Measurements from ENCODE around the gene AP1G2.
A peak's percentile ranks its signal among the peaks of the same experiment; 100 is the strongest.

DNA sequence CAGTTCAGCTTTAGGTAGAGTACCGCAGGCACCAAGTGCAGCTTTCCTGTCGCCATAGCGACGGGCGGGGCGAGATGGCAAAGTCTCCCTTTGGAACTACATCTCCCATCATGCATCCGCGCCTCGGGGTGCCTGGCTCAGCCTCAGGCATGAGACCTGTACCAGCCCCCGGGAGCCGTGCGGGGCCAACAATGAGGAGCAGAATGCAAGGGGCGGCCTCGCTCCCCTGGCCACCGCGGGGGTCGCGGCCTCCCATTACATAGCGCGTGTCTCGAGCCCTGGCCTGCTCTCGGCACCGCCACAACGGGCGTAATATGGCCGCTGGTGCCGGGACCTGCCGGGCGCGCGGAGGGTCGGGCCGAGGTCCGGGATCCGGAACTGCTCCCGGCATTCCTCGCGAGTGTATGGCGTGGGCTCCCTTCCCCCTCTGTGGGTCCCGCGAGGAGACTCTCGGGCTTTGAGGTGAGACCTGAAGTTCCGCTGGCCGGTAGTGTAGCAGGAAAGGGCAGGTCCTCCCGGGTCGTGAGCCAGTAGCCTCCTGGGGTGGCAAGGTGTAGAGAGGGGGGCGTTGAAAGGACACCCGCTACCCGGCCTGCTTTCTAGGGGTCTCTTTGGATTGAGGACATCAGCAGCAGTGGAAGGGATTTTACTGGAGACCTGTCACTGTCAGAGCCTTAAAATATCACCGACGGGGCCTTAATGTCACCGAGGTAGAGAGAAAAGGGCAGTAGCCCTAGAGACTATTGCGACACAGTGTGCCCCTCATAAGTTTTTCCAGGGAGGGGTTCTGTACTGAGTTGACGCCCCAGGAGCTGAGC, 11.5 kb downstream of the AP1G2 start, which contains the start of gene THTPA:
- TF ChIP-seq, protein P1, sequence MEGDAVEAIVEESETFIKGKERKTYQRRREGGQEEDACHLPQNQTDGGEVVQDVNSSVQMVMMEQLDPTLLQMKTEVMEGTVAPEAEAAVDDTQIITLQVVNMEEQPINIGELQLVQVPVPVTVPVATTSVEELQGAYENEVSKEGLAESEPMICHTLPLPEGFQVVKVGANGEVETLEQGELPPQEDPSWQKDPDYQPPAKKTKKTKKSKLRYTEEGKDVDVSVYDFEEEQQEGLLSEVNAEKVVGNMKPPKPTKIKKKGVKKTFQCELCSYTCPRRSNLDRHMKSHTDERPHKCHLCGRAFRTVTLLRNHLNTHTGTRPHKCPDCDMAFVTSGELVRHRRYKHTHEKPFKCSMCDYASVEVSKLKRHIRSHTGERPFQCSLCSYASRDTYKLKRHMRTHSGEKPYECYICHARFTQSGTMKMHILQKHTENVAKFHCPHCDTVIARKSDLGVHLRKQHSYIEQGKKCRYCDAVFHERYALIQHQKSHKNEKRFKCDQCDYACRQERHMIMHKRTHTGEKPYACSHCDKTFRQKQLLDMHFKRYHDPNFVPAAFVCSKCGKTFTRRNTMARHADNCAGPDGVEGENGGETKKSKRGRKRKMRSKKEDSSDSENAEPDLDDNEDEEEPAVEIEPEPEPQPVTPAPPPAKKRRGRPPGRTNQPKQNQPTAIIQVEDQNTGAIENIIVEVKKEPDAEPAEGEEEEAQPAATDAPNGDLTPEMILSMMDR (IDR thresholded peaks at IDR 0.05; ENCODE audit: insufficient read depth, low read length): no peak
- TF ChIP-seq, protein P2, sequence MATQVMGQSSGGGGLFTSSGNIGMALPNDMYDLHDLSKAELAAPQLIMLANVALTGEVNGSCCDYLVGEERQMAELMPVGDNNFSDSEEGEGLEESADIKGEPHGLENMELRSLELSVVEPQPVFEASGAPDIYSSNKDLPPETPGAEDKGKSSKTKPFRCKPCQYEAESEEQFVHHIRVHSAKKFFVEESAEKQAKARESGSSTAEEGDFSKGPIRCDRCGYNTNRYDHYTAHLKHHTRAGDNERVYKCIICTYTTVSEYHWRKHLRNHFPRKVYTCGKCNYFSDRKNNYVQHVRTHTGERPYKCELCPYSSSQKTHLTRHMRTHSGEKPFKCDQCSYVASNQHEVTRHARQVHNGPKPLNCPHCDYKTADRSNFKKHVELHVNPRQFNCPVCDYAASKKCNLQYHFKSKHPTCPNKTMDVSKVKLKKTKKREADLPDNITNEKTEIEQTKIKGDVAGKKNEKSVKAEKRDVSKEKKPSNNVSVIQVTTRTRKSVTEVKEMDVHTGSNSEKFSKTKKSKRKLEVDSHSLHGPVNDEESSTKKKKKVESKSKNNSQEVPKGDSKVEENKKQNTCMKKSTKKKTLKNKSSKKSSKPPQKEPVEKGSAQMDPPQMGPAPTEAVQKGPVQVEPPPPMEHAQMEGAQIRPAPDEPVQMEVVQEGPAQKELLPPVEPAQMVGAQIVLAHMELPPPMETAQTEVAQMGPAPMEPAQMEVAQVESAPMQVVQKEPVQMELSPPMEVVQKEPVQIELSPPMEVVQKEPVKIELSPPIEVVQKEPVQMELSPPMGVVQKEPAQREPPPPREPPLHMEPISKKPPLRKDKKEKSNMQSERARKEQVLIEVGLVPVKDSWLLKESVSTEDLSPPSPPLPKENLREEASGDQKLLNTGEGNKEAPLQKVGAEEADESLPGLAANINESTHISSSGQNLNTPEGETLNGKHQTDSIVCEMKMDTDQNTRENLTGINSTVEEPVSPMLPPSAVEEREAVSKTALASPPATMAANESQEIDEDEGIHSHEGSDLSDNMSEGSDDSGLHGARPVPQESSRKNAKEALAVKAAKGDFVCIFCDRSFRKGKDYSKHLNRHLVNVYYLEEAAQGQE (IDR thresholded peaks at IDR 0.05; ENCODE audit: insufficient replicate concordance, low read depth): no peak
- TF ChIP-seq POLR2AphosphoS5 (IDR thresholded peaks at IDR 0.05; ENCODE audit: low read depth) (peak; percentile 63), GABPA (IDR thresholded peaks at IDR 0.05; ENCODE audit: low read depth) (peak; percentile 44)
